SH-SY5Y (cell line): ENCODE results near the gene TMEM150C.

Experiments
- GATA2 ChIP-seq: IDR thresholded peaks from 2 replicates; pipeline ENCODE4 v1.6.1; 2011; ENCODE audit warnings: mild to moderate bottlenecking, low read depth, low read length
- GATA3 ChIP-seq: IDR thresholded peaks from 2 replicates; pipeline ENCODE4 v1.6.1; 2011; ENCODE audit warnings: low read depth, mild to moderate bottlenecking, low read length, moderate library complexity

DNA sequence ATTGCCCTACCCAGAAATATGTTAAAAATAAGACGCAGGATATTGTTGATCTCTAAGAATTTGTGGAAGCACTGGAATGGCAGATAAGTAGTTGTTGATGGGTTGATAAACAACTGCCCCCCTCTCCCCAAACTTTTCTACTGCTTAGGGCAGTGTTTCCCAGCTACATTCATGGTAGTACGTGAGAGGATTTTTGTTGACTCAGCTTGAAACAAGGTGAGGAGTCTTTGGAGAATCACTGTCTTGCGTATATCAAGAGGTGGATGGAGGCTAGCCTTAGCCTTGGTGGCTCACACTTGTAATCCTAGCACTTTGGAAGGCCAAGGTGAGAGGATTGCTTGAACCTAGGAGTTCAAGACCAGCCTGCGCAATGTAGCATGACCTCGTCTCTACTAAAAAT is 125.7 kb downstream of the TMEM150C start:
- no peak for TF ChIP-seq GATA2
- no peak for TF ChIP-seq GATA3
